Pancreas (tissue), 10 donors: Measurements from ENCODE around the gene DEPDC7. TPM values are rescaled to one million over a fixed set of nuclear protein-coding genes. Genes with fewer than 3 reads are reported as not detected.
A peak's percentile ranks its signal among the peaks of the same experiment; 100 is the strongest.

Source experiments
- ATAC-seq, 4 donors: fragments of 200-7000 bp; cut with Tn5 transposase; one replicate each; pipeline versions ENCODE4 v1.8.0 to v1.9.1; 2020; ENCODE audit warnings: mild to moderate bottlenecking in 4 of 4, moderate library complexity in 4 of 4
- DNase-seq, 6 donors: peaks; one replicate each; pipeline ENCODE4 v3.0.0-alpha.2; 2020
- FAIRE-seq: peaks from 2 replicates; lab custom pipeline; 2012; peaks lifted over from hg19 to GRCh38; lab: Jason Lieb, UNC
- H3K27ac ChIP-seq, 4 donors: fragments of 200-600 bp; sonication (generic); 1 replicate in 3 of 4; 2 replicates in 1 of 4; pipeline versions ENCODE4 v1.5.0 to v1.8.0; 2020
- H3K27me3 ChIP-seq, 4 donors: fragments of 200-600 bp; one replicate each; pipeline ENCODE4 v1.8.0; 2021
- H3K36me3 ChIP-seq, 3 donors: fragments of 200-600 bp; sonication (generic) in 1 of 3; one replicate each; pipeline versions ENCODE4 v1.5.0 to v1.8.0; 2020 to 2021
- H3K4me1 ChIP-seq, 3 donors: fragments of 200-600 bp; one replicate each; pipeline ENCODE4 v1.8.0; 2021
- H3K4me3 ChIP-seq, 4 donors: fragments of 200-600 bp; sonication (generic) in 2 of 4; one replicate each; pipeline versions ENCODE4 v1.5.0 to v1.8.0; 2020 to 2021
- H3K9me3 ChIP-seq, 4 donors: fragments of 200-600 bp; one replicate each; pipeline ENCODE4 v1.8.0; 2021
- WGBS, 2 donors: extraction: QIAGEN DNeasy Blood & Tissue Kit; methylation state at CpG; one replicate each; pipeline ENCODE4 v1.1.7; 2013; 5-methylcytosine and 5-hydroxymethylcytosine counted together
- intact Hi-C, 3 donors: fragments of 100-400 bp; cut with DNase I; formaldehyde crosslinking; loops; one replicate each; pipeline versions ENCODE4 v1.11.1 to v1.14.2; 2022
- polyA plus RNA-seq, 2 donors: library from polyadenylated mRNA; stranded (reverse); fragments of 200-250 nt; gene quantifications; one replicate each; pipeline ENCODE4 v1.2.3, GENCODE V29; 2013
- total RNA-seq, 6 donors: library from RNA; stranded (reverse); fragmentation: NEBNext Ultra II Directional in 4 of 6; extraction: Animal tissue kit (Norgen Biotek cat#: 25700) in 4 of 6; gene quantifications; one replicate each; pipeline versions ENCODE4 v1.2.1 to v1.2.4, GENCODE V29; 2021 to 2023
- TF ChIP-seq, protein P1 (sequence below), 4 donors: fragments of 200-600 bp; sonication (generic) in 3 of 4; IDR thresholded peaks; one replicate each; pipeline versions ENCODE4 v1.5.0 to v1.8.0; 2021; ENCODE audit warnings: antibody characterized with exemption in 4 of 4
- donor health status: healthy with polysubstance abuse.
- donor health status: DM: no; HTN: no; CAD: no; lungs with moderate emphysema.
- donor health status: DM: no; HTN: no; CAD: no.
- donor health status: control.
- donor health status: control.
- donor health status: Bipolar disorder and iron deficiency.
- donor health status: DM: yes; HTN: yes; CAD: no.
- donor health status: DM: no; HTN: no; CAD: no.
- donor health status: DM: no; HTN: no; CAD: no.
- donor health status: DM: yes; HTN: yes; CAD: no.

The DEPDC7 gene
- total and polyA plus RNA-seq, 8 donors, result 1.5 to 3.3 (median 2.7) TPM

DNA sequence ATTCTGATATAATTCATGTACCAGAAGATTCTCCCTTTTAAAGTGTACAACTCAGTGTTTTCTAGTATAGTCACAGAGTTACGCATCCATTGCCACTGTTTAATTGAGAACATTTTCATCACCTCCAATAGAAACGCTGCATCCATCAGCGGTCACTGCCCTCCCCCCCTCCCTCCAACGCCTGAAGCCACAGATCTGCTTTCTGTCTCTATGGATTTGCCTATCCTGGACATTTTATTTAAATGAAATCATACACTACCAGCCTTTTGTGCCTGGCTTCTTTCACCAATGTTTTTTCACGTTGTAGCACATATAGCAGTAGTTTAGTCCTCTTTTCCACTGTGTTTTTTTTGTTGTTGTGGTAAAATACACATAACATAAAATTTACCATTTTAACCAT lies 46.5 kb downstream of the DEPDC7 start:
- WGBS, 2 donors, result 72 to 75% methylated on average over 5 of the region's 5 CpGs
- H3K27me3 ChIP-seq, result no peaks in the 10 kb centered on the region
- H3K27ac ChIP-seq, result no peak overlapping the region
- no peaks in the 10 kb centered on the region for H3K9me3 ChIP-seq
- TF ChIP-seq, protein P1, sequence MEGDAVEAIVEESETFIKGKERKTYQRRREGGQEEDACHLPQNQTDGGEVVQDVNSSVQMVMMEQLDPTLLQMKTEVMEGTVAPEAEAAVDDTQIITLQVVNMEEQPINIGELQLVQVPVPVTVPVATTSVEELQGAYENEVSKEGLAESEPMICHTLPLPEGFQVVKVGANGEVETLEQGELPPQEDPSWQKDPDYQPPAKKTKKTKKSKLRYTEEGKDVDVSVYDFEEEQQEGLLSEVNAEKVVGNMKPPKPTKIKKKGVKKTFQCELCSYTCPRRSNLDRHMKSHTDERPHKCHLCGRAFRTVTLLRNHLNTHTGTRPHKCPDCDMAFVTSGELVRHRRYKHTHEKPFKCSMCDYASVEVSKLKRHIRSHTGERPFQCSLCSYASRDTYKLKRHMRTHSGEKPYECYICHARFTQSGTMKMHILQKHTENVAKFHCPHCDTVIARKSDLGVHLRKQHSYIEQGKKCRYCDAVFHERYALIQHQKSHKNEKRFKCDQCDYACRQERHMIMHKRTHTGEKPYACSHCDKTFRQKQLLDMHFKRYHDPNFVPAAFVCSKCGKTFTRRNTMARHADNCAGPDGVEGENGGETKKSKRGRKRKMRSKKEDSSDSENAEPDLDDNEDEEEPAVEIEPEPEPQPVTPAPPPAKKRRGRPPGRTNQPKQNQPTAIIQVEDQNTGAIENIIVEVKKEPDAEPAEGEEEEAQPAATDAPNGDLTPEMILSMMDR (IDR thresholded peaks at IDR 0.05), result no peak
- intact Hi-C loops, result loop anchor here in 1 of 3 donors (5.0 kb wide), 1 partner anchor 100 kb away; no protein-coding TSS in a partner anchor
- FAIRE-seq (no peak), ATAC-seq (no peak), DNase-seq (no peak)
- H3K4me1 ChIP-seq, result no peaks in the 10 kb centered on the region
- H3K36me3 ChIP-seq, result peaks cover 0 to 36% (median 0%) of the 10 kb centered on the region in 3 donors
- H3K4me3 ChIP-seq, result no peak overlapping the region

DNA sequence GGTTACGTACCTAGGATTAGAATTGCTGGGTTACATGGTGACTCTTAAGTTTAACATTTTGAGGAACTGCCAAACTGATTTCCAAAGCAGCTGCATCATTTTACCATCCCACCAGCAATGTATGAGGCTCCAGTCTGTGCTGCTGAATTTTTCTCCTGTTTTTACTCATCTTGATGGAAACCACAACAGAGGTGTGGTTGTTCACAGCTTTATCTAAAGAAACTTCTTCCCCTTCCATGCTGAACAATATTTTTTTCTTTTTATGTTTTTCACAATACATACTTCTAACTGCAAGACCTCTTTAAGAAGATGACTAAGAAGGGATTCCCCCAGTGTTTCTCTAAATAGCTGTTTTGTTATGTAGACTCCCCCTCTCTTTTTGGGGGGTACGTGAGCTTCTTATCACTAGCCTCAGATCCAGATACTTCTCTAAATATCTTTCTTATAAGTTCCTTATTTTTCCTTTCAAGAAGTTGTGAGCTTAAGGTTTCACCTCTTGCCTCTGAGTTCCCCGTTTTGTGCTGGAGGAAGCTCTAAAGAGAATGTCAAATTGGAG lies 47.7 kb downstream of the DEPDC7 start:
- 76 to 77% methylated on average over 3 of the region's 3 CpGs for WGBS, 2 donors
- FAIRE-seq, result no peak
- no peak overlapping the region for H3K27ac ChIP-seq
- intact Hi-C loops, result loop anchor here in 1 of 3 donors (5.0 kb wide), 1 partner anchor 101 kb away; no protein-coding TSS in a partner anchor
- H3K27me3 ChIP-seq, result no peaks in the 10 kb centered on the region
- H3K4me3 ChIP-seq, result no peak overlapping the region
- TF ChIP-seq, protein P1 (IDR thresholded peaks at IDR 0.05), result no peak
- no peak for DNase-seq
- no peaks in the 10 kb centered on the region for H3K9me3 ChIP-seq
- H3K36me3 ChIP-seq, result peaks cover 0 to 40% (median 0%) of the 10 kb centered on the region in 3 donors
- no peaks in the 10 kb centered on the region for H3K4me1 ChIP-seq
- ATAC-seq, result no peak

DNA sequence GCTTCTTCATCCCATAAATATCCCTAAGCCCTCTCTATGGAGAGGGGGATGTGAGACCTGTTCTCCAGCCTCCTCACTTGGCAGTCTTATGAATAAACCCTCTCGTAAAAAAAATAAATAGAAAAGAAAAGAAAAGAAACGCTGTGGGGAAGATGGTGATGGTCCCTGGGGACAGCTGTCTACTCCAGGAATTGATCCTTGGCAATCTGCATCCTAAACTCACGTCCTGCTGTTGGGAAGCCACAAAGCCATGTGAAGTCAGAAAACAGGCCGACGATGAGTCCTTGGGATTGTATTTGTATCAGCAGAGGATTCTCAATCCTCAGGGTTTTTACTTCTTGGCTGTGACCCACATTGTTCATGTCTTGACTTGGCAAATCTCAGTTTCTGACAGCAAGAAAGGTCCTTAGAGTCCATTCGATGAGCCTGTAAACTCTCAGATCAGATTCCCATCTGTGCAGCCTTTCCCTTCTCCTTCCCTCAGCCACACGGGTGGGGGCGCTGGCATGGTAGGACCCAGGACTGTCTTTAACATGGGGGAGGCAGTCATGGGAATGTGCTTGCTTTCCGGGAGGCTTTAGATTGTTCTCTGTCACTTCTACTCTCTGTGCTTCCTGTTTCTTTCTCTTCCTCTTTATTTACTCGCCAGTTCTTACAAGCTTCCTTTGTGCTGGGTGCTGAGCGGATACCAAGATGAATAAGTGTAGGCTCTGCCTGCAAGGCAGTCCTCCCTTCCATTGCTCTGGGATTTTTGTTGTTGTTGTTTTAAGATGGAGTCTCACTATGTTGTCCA lies 48.6 kb downstream of the DEPDC7 start:
- no peak for DNase-seq
- no peaks in the 10 kb centered on the region for H3K9me3 ChIP-seq
- WGBS, 2 donors, result 60 to 67% methylated on average over 11 of the region's 11 CpGs
- TF ChIP-seq, protein P1 (IDR thresholded peaks at IDR 0.05), result no peak
- H3K27ac ChIP-seq, result no peak overlapping the region
- no peak overlapping the region for H3K4me3 ChIP-seq
- H3K36me3 ChIP-seq, result peaks cover 0 to 41% (median 0%) of the 10 kb centered on the region in 3 donors
- peak in 2 of 4 donors; percentile 29 for ATAC-seq
- intact Hi-C loops, result loop anchor here in 1 of 3 donors (5.0 kb wide), 1 partner anchor 102 kb away; no protein-coding TSS in a partner anchor
- no peaks in the 10 kb centered on the region for H3K4me1 ChIP-seq
- no peak for FAIRE-seq
- no peaks in the 10 kb centered on the region for H3K27me3 ChIP-seq

DNA sequence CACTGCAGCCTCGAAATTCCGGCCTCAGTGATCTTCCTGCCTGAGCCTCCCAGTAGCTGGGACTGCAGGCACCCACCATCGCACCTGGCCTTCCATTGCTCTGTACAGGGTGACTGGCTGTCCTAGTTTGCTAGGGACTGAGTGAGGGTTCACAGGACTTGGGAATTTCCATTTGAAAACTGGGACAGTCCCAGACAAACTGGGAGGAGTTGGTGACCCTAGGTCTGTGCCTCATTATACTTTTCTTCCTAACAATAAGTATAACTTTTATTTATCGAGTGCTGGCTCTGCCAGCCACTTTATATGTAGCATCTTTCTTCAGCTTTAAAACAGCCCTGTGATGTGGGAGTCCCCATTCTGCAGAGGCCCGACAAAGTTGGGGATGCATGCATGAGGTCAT lies 49.2 kb downstream of the DEPDC7 start:
- Histone ChIP-seq H3K4me1 (no peaks in the 10 kb centered on the region), H3K36me3 (peaks cover 0 to 41% (median 0%) of the 10 kb centered on the region in 3 donors), H3K27me3 (no peaks in the 10 kb centered on the region), H3K9me3 (no peaks in the 10 kb centered on the region), H3K4me3 (no peak overlapping the region), H3K27ac (no peak overlapping the region)
- intact Hi-C loops, result loop anchor here in 2 of 3 donors (5.0 kb wide), 2 partner anchors 103 to 108 kb away; no protein-coding TSS in a partner anchor
- FAIRE-seq (no peak), ATAC-seq (no peak), DNase-seq (no peak)
- WGBS, 2 donors, result 90 to 95% methylated on average over 5 of the region's 5 CpGs
- TF ChIP-seq, protein P1 (IDR thresholded peaks at IDR 0.05), result no peak
